ENCODE measurements around the gene SGSM2.

DNA sequence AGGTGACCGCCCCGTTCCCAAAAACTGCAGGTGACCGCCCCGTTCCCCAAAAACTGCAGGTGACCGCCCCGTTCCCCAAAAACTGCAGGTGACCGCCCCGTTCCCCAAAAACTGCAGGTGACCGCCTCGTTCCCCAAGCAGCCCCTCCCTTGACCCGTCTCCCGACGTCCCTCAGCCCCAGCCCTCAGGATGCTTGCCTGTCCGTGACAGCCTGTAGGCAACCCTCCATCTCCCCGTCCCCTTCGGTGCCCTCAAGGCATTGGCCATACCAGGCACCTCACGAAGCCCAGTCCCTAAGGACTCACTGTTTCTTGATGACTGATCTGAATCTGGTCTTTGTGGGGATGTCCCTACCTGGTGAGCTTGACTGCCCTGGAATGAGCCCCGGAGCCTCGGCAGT, 25.1 kb downstream of the SGSM2 start:
- no peak for TF ChIP-seq ZFP30 (CRISPR knock-in tag; IDR thresholded peaks at IDR 0.05)
- TF ChIP-seq, protein P1, sequence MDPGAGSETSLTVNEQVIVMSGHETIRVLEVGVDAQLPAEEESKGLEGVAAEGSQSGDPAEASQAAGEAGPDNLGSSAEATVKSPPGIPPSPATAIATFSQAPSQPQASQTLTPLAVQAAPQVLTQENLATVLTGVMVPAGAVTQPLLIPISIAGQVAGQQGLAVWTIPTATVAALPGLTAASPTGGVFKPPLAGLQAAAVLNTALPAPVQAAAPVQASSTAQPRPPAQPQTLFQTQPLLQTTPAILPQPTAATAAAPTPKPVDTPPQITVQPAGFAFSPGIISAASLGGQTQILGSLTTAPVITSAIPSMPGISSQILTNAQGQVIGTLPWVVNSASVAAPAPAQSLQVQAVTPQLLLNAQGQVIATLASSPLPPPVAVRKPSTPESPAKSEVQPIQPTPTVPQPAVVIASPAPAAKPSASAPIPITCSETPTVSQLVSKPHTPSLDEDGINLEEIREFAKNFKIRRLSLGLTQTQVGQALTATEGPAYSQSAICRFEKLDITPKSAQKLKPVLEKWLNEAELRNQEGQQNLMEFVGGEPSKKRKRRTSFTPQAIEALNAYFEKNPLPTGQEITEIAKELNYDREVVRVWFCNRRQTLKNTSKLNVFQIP (CRISPR knock-in tag; IDR thresholded peaks at IDR 0.05; ENCODE audit: borderline replicate concordance, low read depth): no peak
- TF ChIP-seq, protein P2, sequence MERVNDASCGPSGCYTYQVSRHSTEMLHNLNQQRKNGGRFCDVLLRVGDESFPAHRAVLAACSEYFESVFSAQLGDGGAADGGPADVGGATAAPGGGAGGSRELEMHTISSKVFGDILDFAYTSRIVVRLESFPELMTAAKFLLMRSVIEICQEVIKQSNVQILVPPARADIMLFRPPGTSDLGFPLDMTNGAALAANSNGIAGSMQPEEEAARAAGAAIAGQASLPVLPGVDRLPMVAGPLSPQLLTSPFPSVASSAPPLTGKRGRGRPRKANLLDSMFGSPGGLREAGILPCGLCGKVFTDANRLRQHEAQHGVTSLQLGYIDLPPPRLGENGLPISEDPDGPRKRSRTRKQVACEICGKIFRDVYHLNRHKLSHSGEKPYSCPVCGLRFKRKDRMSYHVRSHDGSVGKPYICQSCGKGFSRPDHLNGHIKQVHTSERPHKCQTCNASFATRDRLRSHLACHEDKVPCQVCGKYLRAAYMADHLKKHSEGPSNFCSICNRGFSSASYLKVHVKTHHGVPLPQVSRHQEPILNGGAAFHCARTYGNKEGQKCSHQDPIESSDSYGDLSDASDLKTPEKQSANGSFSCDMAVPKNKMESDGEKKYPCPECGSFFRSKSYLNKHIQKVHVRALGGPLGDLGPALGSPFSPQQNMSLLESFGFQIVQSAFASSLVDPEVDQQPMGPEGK (CRISPR knock-in tag; IDR thresholded peaks at IDR 0.05; ENCODE audit: borderline replicate concordance): no peak
- TF ChIP-seq PPARA (CRISPR knock-in tag; IDR thresholded peaks at IDR 0.05; ENCODE audit: borderline replicate concordance): no peak
- no peak for TF ChIP-seq ESRRG (CRISPR knock-in tag; IDR thresholded peaks at IDR 0.05)
